Immature natural killer cell (primary cell): ENCODE results near the gene PPT2. TPM values are rescaled to one million over a fixed set of nuclear protein-coding genes. Genes with fewer than 3 reads are reported as not detected.
"Not testable (repeated sequence)": the region's sequence is repeated elsewhere in the genome, so short reads cannot be mapped to it uniquely, and the experiment has no call there.

Experiments
- DNase-seq, 3 donors: peaks; one replicate each; pipeline ENCODE4 v3.0.0; 2022; ENCODE audit warnings: mixed read lengths in 1 of 3
- H3K27ac Mint-ChIP-seq, 6 donors: one replicate each; pipeline ENCODE4 v1.8.0; 2020; ENCODE audit warnings: mixed read lengths in 6 of 6, mild to moderate bottlenecking in 5 of 6, inconsistent platforms in 4 of 6, moderate library complexity in 3 of 6
- H3K27me3 Mint-ChIP-seq, 3 donors: one replicate each; pipeline ENCODE4 v1.8.0; 2020 to 2021; ENCODE audit warnings: low read depth in 3 of 3, mild to moderate bottlenecking in 3 of 3, mixed read lengths in 3 of 3, moderate library complexity in 3 of 3, inconsistent platforms in 1 of 3
- H3K36me3 Mint-ChIP-seq, 3 donors: one replicate each; pipeline ENCODE4 v1.8.0; 2020; ENCODE audit warnings: mixed read lengths in 3 of 3, inconsistent platforms in 2 of 3, mild to moderate bottlenecking in 2 of 3
- H3K4me1 Mint-ChIP-seq, 2 donors: one replicate each; pipeline ENCODE4 v1.8.0; 2020; ENCODE audit warnings: inconsistent platforms in 2 of 2, mild to moderate bottlenecking in 2 of 2, mixed read lengths in 2 of 2, moderate library complexity in 1 of 2
- H3K4me3 Mint-ChIP-seq, 5 donors: one replicate each; pipeline ENCODE4 v1.8.0; 2020; ENCODE audit warnings: mild to moderate bottlenecking in 5 of 5, mixed read lengths in 5 of 5, inconsistent platforms in 3 of 5, moderate library complexity in 3 of 5
- H3K9me3 Mint-ChIP-seq, 6 donors: one replicate each; pipeline ENCODE4 v1.8.0; 2020; ENCODE audit warnings: mild to moderate bottlenecking in 6 of 6, mixed read lengths in 6 of 6, inconsistent platforms in 4 of 6, moderate library complexity in 3 of 6
- polyA plus RNA-seq, 3 donors: library from polyadenylated mRNA; unstranded; fragments of 300-500 nt; fragmentation: Illumina TruSeq; gene quantifications; one replicate each; pipeline ENCODE4 v1.2.3, GENCODE V29; 2021

PPT2 gene
- polyA plus RNA-seq, 3 donors from 2014 or later: 13.1 to 17.0 (median 16.0) TPM

DNA sequence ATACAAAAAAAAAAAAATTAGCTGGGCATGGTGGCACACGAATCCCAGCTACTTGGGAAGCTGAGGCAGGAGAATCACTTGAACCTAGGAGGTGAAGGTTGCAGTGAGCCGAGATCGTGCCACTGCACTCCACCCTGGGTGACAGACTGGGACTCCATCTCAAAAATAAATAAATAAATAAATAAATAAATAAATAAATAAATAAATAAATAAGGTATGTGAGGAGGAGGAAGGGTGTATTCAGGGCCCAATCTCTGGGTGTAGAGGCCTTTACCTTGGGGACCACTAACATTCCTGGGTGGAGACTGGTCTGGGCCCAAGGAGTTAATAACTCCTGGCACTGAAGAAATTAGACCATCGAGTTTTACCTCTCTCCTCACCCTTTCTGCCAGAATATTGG, 57.5 kb downstream of the PPT2 start:
- H3K36me3 Mint-ChIP-seq, H3K4me1 Mint-ChIP-seq, H3K27ac Mint-ChIP-seq, DNase-seq, H3K4me3 Mint-ChIP-seq, H3K9me3 Mint-ChIP-seq, H3K27me3 Mint-ChIP-seq: not testable (repeated sequence)

DNA sequence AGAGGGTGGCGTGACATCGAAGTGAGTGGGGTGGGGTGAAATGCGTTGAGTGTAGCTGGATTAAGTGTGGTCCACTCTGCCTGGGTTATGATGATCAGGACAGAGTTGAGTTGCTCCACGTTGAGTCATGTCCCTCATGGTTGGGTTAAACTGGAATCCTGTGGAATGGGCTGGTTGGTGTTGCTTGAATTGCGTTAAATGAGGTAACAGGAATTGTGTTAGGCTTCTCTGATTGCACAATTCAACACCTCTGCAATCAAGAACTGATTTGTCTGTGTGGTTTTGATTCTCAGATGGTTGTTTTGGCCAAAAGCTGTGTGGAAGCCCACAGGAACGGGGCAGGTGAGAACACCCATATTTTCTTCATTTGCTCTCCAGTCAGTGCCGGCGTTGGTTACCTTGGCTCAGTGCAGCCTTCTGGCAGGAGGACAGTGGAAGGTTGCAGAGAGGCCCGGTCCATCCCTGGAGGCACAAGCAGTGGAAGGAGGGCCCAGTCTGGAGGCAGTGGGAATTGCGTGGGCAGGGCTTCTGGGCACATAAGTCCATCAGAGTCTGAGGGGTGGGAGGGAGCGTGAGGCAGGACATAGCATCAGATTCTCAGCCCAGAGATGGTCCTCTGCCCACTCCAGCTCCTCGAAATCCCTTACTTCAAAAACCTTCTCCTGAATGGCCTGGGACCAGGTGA, 58.3 kb downstream of the PPT2 start:
- no peak overlapping the region for H3K4me3 Mint-ChIP-seq
- H3K27me3 Mint-ChIP-seq: peaks cover 0 to 3% (median 2%) of the 10 kb centered on the region in 3 donors
- no peaks in the 10 kb centered on the region for H3K36me3 Mint-ChIP-seq

More for the DNA sequence above, 58.3 kb downstream of the PPT2 start:
- DNase-seq: no peak
- Mint-ChIP-seq H3K4me1 (no peaks in the 10 kb centered on the region), H3K27ac (no peak overlapping the region), H3K9me3 (no peaks in the 10 kb centered on the region)

Other genes with a start within 250 kb of the PPT2 start
- gene C2, start 226.4 kb upstream of the PPT2 start, polyA plus RNA-seq: under 1 TPM in 1 of 3 donors, not detected in 2; 0.74 TPM
- gene CFB, start 208.0 kb upstream of the PPT2 start, polyA plus RNA-seq: under 1 TPM in 1 of 3 donors, not detected in 2; 0.27 TPM
- 10 to 100 TPM; 73.3 to 84.6 (median 76.9) TPM for gene NELFE, start 195.2 kb upstream of the PPT2 start, polyA plus RNA-seq
- gene SKIC2, start 195.0 kb upstream of the PPT2 start, polyA plus RNA-seq: 10 to 100 TPM; 14.1 to 20.6 (median 19.3) TPM
- 10 to 100 TPM in 2 of 3 donors, 1 to 10 TPM in 1; 9.2 to 19.5 (median 17.2) TPM for gene DXO, start 182.0 kb upstream of the PPT2 start, polyA plus RNA-seq
- gene C4A, start 172.1 kb upstream of the PPT2 start, polyA plus RNA-seq: not detected
- under 1 TPM in 1 of 3 donors, not detected in 2; 0.67 TPM for gene C4B, start 139.3 kb upstream of the PPT2 start, polyA plus RNA-seq
- gene CYP21A2, start 115.7 kb upstream of the PPT2 start, polyA plus RNA-seq: under 1 TPM in 1 of 3 donors, not detected in 2; 0.10 TPM
- gene TNXB, start 44.8 kb upstream of the PPT2 start, polyA plus RNA-seq: not detected
- 10 to 100 TPM; 19.1 to 39.6 (median 20.7) TPM for gene ATF6B, start 25.9 kb upstream of the PPT2 start, polyA plus RNA-seq
- gene FKBPL, start 23.9 kb upstream of the PPT2 start, polyA plus RNA-seq: 1 to 10 TPM; 2.9 to 3.5 (median 3.2) TPM
- gene PRRT1, start 2.2 kb upstream of the PPT2 start, polyA plus RNA-seq: not detected
- not detected for gene EGFL8, start 10.5 kb downstream of the PPT2 start, polyA plus RNA-seq
- gene AGPAT1, start 21.9 kb downstream of the PPT2 start, polyA plus RNA-seq: 10 to 100 TPM; 14.9 to 24.3 (median 17.2) TPM
- 100 to 1,000 TPM; 126 to 190 (median 165) TPM for gene RNF5, start 24.3 kb downstream of the PPT2 start, polyA plus RNA-seq
- under 1 TPM in 2 of 3 donors, not detected in 1; 0.25 to 0.57 TPM for gene AGER, start 30.1 kb downstream of the PPT2 start, polyA plus RNA-seq
- 1 to 10 TPM in 2 of 3 donors, under 1 TPM in 1; 0.31 to 2.4 (median 1.6) TPM for gene PBX2, start 36.1 kb downstream of the PPT2 start, polyA plus RNA-seq
- gene GPSM3, start 38.5 kb downstream of the PPT2 start, polyA plus RNA-seq: 100 to 1,000 TPM in 1 of 3 donors, 10 to 100 TPM in 2; 82.2 to 123 (median 84.5) TPM
- 1 to 10 TPM in 2 of 3 donors, under 1 TPM in 1; 0.15 to 1.4 (median 1.2) TPM for gene NOTCH4, start 69.9 kb downstream of the PPT2 start, polyA plus RNA-seq
- gene TSBP1, start 217.8 kb downstream of the PPT2 start, polyA plus RNA-seq: not detected